ENCODE results near the gene NOC2L.

DNA sequence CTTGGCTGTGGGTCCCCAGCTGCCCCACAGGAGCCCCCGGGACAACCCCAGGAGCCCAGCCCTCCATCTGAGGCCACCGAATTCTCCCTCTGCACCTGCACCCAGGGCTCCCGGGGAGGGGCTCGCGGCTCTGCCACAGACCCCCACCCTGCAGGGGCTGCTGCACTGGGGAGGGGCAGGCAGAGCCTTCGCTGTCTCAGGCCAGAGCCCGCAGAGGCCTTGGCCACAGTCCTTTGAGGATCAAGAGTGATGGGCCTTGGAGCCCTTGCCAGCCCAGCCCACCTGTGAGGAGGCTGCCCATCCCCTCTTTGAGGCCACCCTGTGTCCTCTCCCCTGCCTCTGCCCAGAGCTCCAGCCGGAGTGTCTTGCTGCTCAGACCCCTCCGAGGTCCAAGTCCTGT lies 16.3 kb upstream of the NOC2L start:
- TF ChIP-seq POLR2AphosphoS5 (IDR thresholded peaks at IDR 0.05), result no peak
- TF ChIP-seq, protein P1, sequence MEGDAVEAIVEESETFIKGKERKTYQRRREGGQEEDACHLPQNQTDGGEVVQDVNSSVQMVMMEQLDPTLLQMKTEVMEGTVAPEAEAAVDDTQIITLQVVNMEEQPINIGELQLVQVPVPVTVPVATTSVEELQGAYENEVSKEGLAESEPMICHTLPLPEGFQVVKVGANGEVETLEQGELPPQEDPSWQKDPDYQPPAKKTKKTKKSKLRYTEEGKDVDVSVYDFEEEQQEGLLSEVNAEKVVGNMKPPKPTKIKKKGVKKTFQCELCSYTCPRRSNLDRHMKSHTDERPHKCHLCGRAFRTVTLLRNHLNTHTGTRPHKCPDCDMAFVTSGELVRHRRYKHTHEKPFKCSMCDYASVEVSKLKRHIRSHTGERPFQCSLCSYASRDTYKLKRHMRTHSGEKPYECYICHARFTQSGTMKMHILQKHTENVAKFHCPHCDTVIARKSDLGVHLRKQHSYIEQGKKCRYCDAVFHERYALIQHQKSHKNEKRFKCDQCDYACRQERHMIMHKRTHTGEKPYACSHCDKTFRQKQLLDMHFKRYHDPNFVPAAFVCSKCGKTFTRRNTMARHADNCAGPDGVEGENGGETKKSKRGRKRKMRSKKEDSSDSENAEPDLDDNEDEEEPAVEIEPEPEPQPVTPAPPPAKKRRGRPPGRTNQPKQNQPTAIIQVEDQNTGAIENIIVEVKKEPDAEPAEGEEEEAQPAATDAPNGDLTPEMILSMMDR (IDR thresholded peaks at IDR 0.05), result no peak
- no peak for TF ChIP-seq POLR2A (IDR thresholded peaks at IDR 0.05; ENCODE audit: low read depth)
- no peak for TF ChIP-seq EP300 (IDR thresholded peaks at IDR 0.05)

Data from esophagus muscularis mucosa (tissue), 4 donors.